Panc1 (cell line): ENCODE data around the gene KCNIP4. TPM values are rescaled to one million over a fixed set of nuclear protein-coding genes. Genes with fewer than 3 reads are reported as not detected.

ENCODE experiments used
- ATAC-seq: fragments of 200-7000 bp; cut with Tn5 transposase; 2 replicates; pipeline ENCODE4 v1.9.1; 2020; ENCODE audit warnings: mild to moderate bottlenecking, moderate library complexity
- BruUV-seq: library from RNA; stranded (reverse); fragments of 400-500 nt; replicated peaks from 2 replicates; lab custom pipeline; 2021; lab: Mats Ljungman, UMichigan
- CTCF ChIA-PET: fragments of 300-600 bp; sonication (Branson Sonifier 250); formaldehyde crosslinking; loops from one replicate; lab custom pipeline; 2022; ENCODE audit warnings: antibody characterized with exemption; lab: Charles Lee
- POLR2A ChIA-PET: fragments of 300-600 bp; sonication (Branson Sonifier 250); formaldehyde crosslinking; loops from one replicate; lab custom pipeline; 2022; ENCODE audit warnings: antibody characterized with exemption; lab: Charles Lee
- DNase-seq: peaks from one replicate; pipeline ENCODE4 v3.0.0-alpha.2; 2010; ENCODE audit warnings: low read depth, low spot score
- H3K27ac ChIP-seq: 2 replicates; pipeline ENCODE4 v1.5.1; 2011; ENCODE audit warnings: mild to moderate bottlenecking, low read length, inconsistent platforms
- H3K27me3 ChIP-seq: fragments of 200-500 bp; sonication (Bioruptor generic); 2 replicates; pipeline ENCODE4 v1.6.0; 2014; ENCODE audit warnings: low read length, inconsistent platforms; ENCODE audit not compliant: control insufficient read depth, insufficient read depth
- H3K36me3 ChIP-seq: fragments of 200-500 bp; sonication (Bioruptor generic); 2 replicates; pipeline ENCODE4 v1.5.1; 2014; ENCODE audit warnings: inconsistent platforms, mild to moderate bottlenecking, low read length, moderate library complexity; ENCODE audit not compliant: control insufficient read depth, insufficient read depth
- H3K4me1 ChIP-seq: 2 replicates; pipeline ENCODE4 v1.5.1; 2011; ENCODE audit warnings: inconsistent platforms, mild to moderate bottlenecking, low read length, moderate library complexity; ENCODE audit not compliant: control insufficient read depth, insufficient read depth
- H3K4me3 ChIP-seq, 2 experiments: 2 replicates each; pipeline ENCODE4 v1.5.1; 2011 to 2012; ENCODE audit warnings: low read depth in 2 of 2, low read length in 2 of 2, mild to moderate bottlenecking in 2 of 2, inconsistent platforms in 1 of 2, moderate library complexity in 1 of 2
- H3K9me3 ChIP-seq: fragments of 200-500 bp; sonication (Bioruptor generic); 2 replicates; pipeline ENCODE4 v1.5.1; 2014; ENCODE audit warnings: low read depth, mild to moderate bottlenecking, inconsistent platforms, low read length, moderate library complexity; ENCODE audit not compliant: control insufficient read depth, insufficient read depth
- CTCF ChIP-seq: fragments of 450-650 bp; IDR thresholded peaks from 2 replicates; pipeline ENCODE4 v1.5.1; 2017; ENCODE audit warnings: mild to moderate bottlenecking
- POLR2AphosphoS5 ChIP-seq: IDR thresholded peaks from 2 replicates; pipeline ENCODE4 v1.6.1; 2012; ENCODE audit warnings: mild to moderate bottlenecking, low read depth, low read length, moderate library complexity
- SIN3A ChIP-seq: IDR thresholded peaks from 2 replicates; pipeline ENCODE4 v1.6.1; 2012; ENCODE audit warnings: low read depth, mild to moderate bottlenecking, low read length, moderate library complexity, borderline replicate concordance; ENCODE audit not compliant: insufficient read depth
- TCF7L2 ChIP-seq: IDR thresholded peaks from 2 replicates; pipeline ENCODE4 v1.6.1; 2011; ENCODE audit warnings: mild to moderate bottlenecking, low read depth, low read length, inconsistent platforms
- in situ Hi-C: cut with HindIII; loops from 2 replicates; pipeline ENCODE4 v1.10.0; 2016; ENCODE audit warnings: low sequenced_read_pairs, low pct_unique_long_range_greater_than_20kb
- intact Hi-C: fragments of 100-400 bp; cut with micrococcal nuclease; formaldehyde crosslinking; loops from one replicate; pipeline ENCODE4 v1.10.0; 2022; ENCODE audit not compliant: unreplicated experiment
- total RNA-seq: library from RNA; stranded (reverse); gene quantifications from one replicate; pipeline ENCODE4 v1.2.1, GENCODE V29; 2021; ENCODE audit not compliant: unreplicated experiment
- TF ChIP-seq, protein P1 (sequence below), 2 experiments: IDR thresholded peaks; 2 replicates each; pipeline ENCODE4 v1.6.1; 2011 to 2012; ENCODE audit warnings: low read depth in 2 of 2, control low read depth in 1 of 2, low read length in 1 of 2, mild to moderate bottlenecking in 1 of 2, moderate library complexity in 1 of 2; ENCODE audit not compliant: insufficient read depth in 1 of 2

The KCNIP4 gene
- total RNA-seq, 1 experiment from 2014 or later = not detected

DNA sequence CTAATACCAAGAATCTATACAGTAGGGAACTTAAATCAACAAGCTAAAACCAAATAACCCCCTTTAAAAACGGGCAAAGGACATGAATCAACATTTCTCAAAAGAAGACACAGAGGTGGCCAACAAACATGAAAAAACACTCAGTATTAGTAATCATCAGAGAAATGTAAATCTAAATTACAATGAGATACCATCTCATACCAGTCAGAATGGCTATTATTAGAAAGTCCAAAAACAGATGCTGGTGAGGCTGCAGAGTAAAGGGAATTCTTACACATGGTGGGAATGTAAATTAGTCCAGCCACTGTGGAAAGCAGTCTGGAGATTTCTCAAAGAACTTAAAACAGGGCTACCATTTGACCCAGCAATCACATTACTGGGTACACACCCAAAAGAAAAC, 1080.5 kb downstream of the KCNIP4 start:
- intact Hi-C loops (no loop called here), in situ Hi-C loops (no loop called here)
- no peak for ATAC-seq
- Histone ChIP-seq H3K4me3 (no peak overlapping the region), H3K9me3 (no peaks in the 10 kb centered on the region), H3K27ac (no peak overlapping the region), H3K27me3 (no peaks in the 10 kb centered on the region), H3K4me1 (no peaks in the 10 kb centered on the region), H3K36me3 (no peaks in the 10 kb centered on the region)
- ChIA-PET POLR2A (no interaction called here), CTCF (no interaction called here)
- no peak for TF ChIP-seq SIN3A
- no peak for TF ChIP-seq POLR2AphosphoS5
- TF ChIP-seq CTCF = no peak
- TF ChIP-seq TCF7L2 = no peak
- TF ChIP-seq, protein P1, sequence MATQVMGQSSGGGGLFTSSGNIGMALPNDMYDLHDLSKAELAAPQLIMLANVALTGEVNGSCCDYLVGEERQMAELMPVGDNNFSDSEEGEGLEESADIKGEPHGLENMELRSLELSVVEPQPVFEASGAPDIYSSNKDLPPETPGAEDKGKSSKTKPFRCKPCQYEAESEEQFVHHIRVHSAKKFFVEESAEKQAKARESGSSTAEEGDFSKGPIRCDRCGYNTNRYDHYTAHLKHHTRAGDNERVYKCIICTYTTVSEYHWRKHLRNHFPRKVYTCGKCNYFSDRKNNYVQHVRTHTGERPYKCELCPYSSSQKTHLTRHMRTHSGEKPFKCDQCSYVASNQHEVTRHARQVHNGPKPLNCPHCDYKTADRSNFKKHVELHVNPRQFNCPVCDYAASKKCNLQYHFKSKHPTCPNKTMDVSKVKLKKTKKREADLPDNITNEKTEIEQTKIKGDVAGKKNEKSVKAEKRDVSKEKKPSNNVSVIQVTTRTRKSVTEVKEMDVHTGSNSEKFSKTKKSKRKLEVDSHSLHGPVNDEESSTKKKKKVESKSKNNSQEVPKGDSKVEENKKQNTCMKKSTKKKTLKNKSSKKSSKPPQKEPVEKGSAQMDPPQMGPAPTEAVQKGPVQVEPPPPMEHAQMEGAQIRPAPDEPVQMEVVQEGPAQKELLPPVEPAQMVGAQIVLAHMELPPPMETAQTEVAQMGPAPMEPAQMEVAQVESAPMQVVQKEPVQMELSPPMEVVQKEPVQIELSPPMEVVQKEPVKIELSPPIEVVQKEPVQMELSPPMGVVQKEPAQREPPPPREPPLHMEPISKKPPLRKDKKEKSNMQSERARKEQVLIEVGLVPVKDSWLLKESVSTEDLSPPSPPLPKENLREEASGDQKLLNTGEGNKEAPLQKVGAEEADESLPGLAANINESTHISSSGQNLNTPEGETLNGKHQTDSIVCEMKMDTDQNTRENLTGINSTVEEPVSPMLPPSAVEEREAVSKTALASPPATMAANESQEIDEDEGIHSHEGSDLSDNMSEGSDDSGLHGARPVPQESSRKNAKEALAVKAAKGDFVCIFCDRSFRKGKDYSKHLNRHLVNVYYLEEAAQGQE (IDR thresholded peaks at IDR 0.05; ENCODE audit: insufficient read depth in 1 of 2, low read depth in 2 of 2, low read length in 1 of 2) = no peak
- BruUV-seq = no TSS peak
- DNase-seq = no peak

GRCh38 chr4:20860878-20861277, 1087.7 kb downstream of the KCNIP4 start:
- Histone ChIP-seq H3K4me3 (no peak overlapping the region), H3K27me3 (no peaks in the 10 kb centered on the region), H3K4me1 (no peaks in the 10 kb centered on the region), H3K36me3 (no peaks in the 10 kb centered on the region), H3K27ac (no peak overlapping the region), H3K9me3 (no peaks in the 10 kb centered on the region)
- ChIA-PET POLR2A (no interaction called here), CTCF (no interaction called here)
- TF ChIP-seq, protein P1 (IDR thresholded peaks at IDR 0.05; ENCODE audit: insufficient read depth in 1 of 2, low read depth in 2 of 2, low read length in 1 of 2) = no peak
- no peak for TF ChIP-seq SIN3A
- no peak for TF ChIP-seq TCF7L2
- no peak for TF ChIP-seq CTCF
- TF ChIP-seq POLR2AphosphoS5 = no peak
- no peak for ATAC-seq
- in situ Hi-C loops = no loop called here
- intact Hi-C loops = no loop called here
- no TSS peak for BruUV-seq
- no peak for DNase-seq
